DLD1 (cell line): ENCODE measurements around the gene CTSZ.
"Not testable (repeated sequence)": the region's sequence is repeated elsewhere in the genome, so short reads cannot be mapped to it uniquely, and the experiment has no call there.

ENCODE experiments used
- in situ Hi-C: cut with HindIII; loops from 2 replicates; pipeline ENCODE4 v1.10.0; 2017; ENCODE audit warnings: low sequenced_read_pairs

The CTSZ gene

GRCh38 chr20:59001068-59001448, 6.0 kb downstream of the CTSZ start:
- in situ Hi-C loops = no loop called here

- in situ Hi-C loops = no loop called here
Measured at GRCh38 chr20:59000326-59000725, 6.7 kb downstream of the CTSZ start.

- in situ Hi-C loops = no loop called here
Measured at GRCh38 chr20:58998656-58999055, 8.4 kb downstream of the CTSZ start.

GRCh38 chr20:58997141-58997770, 9.8 kb downstream of the CTSZ start:
- in situ Hi-C loops = no loop called here

GRCh38 chr20:58996226-58996611, 10.8 kb downstream of the CTSZ start:
- in situ Hi-C loops = no loop called here

GRCh38 chr20:58995461-58996225, 11.4 kb downstream of the CTSZ start:
- in situ Hi-C loops = no loop called here

- in situ Hi-C loops = no loop called here
Measured at GRCh38 chr20:58994390-58995159, 12.5 kb downstream of the CTSZ start.

- in situ Hi-C loops = no loop called here
Measured at GRCh38 chr20:58993332-58994248, 13.5 kb downstream of the CTSZ start.

- in situ Hi-C loops = no loop called here
Measured at GRCh38 chr20:58992911-58993310, 14.1 kb downstream of the CTSZ start.

- in situ Hi-C loops = no loop called here
Measured at GRCh38 chr20:58991715-58992114, 15.3 kb downstream of the CTSZ start.

GRCh38 chr20:58990651-58991445, 16.2 kb downstream of the CTSZ start:
- in situ Hi-C loops = no loop called here

- in situ Hi-C loops = no loop called here
Measured at GRCh38 chr20:58989196-58989595, 17.9 kb downstream of the CTSZ start.

GRCh38 chr20:58988565-58988882, 18.5 kb downstream of the CTSZ start:
- in situ Hi-C loops = no loop called here

- in situ Hi-C loops = no loop called here
Measured at GRCh38 chr20:58987790-58988564, 19.1 kb downstream of the CTSZ start.

- in situ Hi-C loops = no loop called here
Measured at GRCh38 chr20:58986968-58987517, 20.0 kb downstream of the CTSZ start.

- in situ Hi-C loops = no loop called here
Measured at GRCh38 chr20:58986286-58986967, 20.6 kb downstream of the CTSZ start.

- in situ Hi-C loops = no loop called here
Measured at GRCh38 chr20:58985656-58986055, 21.4 kb downstream of the CTSZ start.

GRCh38 chr20:58984691-58985090, 22.4 kb downstream of the CTSZ start:
- in situ Hi-C loops = no loop called here

- in situ Hi-C loops = not testable (repeated sequence)
Measured at GRCh38 chr20:58983115-58983468, 24.0 kb downstream of the CTSZ start.
